ENCODE data around the gene FARS2.

Gene FARS2

GRCh38 chr6:5510331-5511133, 249.2 kb downstream of the FARS2 start:
- no peak for TF ChIP-seq CTCF (IDR thresholded peaks at IDR 0.05)
- H3K36me3 ChIP-seq: no peaks in the 10 kb centered on the region
- no peaks in the 10 kb centered on the region for H3K4me1 ChIP-seq (ENCODE audit: control insufficient read depth in 1 of 2, insufficient read depth in 1 of 2, low read depth in 1 of 2, low read length in 1 of 2)
- no peaks in the 10 kb centered on the region for H3K9me3 ChIP-seq
- no peak overlapping the region for H3K27ac ChIP-seq
- H3K27me3 ChIP-seq: no peaks in the 10 kb centered on the region
- H3K4me3 ChIP-seq (ENCODE audit: low read depth in 1 of 2, low read length in 1 of 2): no peak overlapping the region

GRCh38 chr6:5511954-5512353, 250.6 kb downstream of the FARS2 start:
- Histone ChIP-seq H3K4me3 (ENCODE audit: low read depth in 1 of 2, low read length in 1 of 2) (no peak overlapping the region), H3K36me3 (no peaks in the 10 kb centered on the region), H3K27ac (no peak overlapping the region), H3K27me3 (no peaks in the 10 kb centered on the region), H3K9me3 (no peaks in the 10 kb centered on the region), H3K4me1 (ENCODE audit: control insufficient read depth in 1 of 2, insufficient read depth in 1 of 2, low read depth in 1 of 2, low read length in 1 of 2) (no peaks in the 10 kb centered on the region)
- no peak for TF ChIP-seq CTCF (IDR thresholded peaks at IDR 0.05)

- H3K9me3 ChIP-seq: no peaks in the 10 kb centered on the region
- H3K4me3 ChIP-seq (ENCODE audit: low read depth in 1 of 2, low read length in 1 of 2): no peak overlapping the region
- H3K27ac ChIP-seq: no peak overlapping the region
- no peaks in the 10 kb centered on the region for H3K36me3 ChIP-seq
- no peaks in the 10 kb centered on the region for H3K4me1 ChIP-seq (ENCODE audit: control insufficient read depth in 1 of 2, insufficient read depth in 1 of 2, low read depth in 1 of 2, low read length in 1 of 2)
- no peak for TF ChIP-seq CTCF (IDR thresholded peaks at IDR 0.05)
- H3K27me3 ChIP-seq: no peaks in the 10 kb centered on the region
These were observed 251.1 kb downstream of the FARS2 start for GRCh38 chr6:5512422-5512821.

- no peaks in the 10 kb centered on the region for H3K27me3 ChIP-seq
- H3K4me1 ChIP-seq (ENCODE audit: control insufficient read depth in 1 of 2, insufficient read depth in 1 of 2, low read depth in 1 of 2, low read length in 1 of 2): no peaks in the 10 kb centered on the region
- no peak overlapping the region for H3K27ac ChIP-seq
- no peak overlapping the region for H3K4me3 ChIP-seq (ENCODE audit: low read depth in 1 of 2, low read length in 1 of 2)
- no peaks in the 10 kb centered on the region for H3K36me3 ChIP-seq
- no peaks in the 10 kb centered on the region for H3K9me3 ChIP-seq
- no peak for TF ChIP-seq CTCF (IDR thresholded peaks at IDR 0.05)
These were observed 252.1 kb downstream of the FARS2 start for GRCh38 chr6:5513408-5513807.

- Histone ChIP-seq H3K4me3 (ENCODE audit: low read depth in 1 of 2, low read length in 1 of 2) (no peak overlapping the region), H3K9me3 (no peaks in the 10 kb centered on the region), H3K27ac (no peak overlapping the region), H3K4me1 (ENCODE audit: control insufficient read depth in 1 of 2, insufficient read depth in 1 of 2, low read depth in 1 of 2, low read length in 1 of 2) (no peaks in the 10 kb centered on the region), H3K27me3 (no peaks in the 10 kb centered on the region), H3K36me3 (no peaks in the 10 kb centered on the region)
- TF ChIP-seq CTCF (IDR thresholded peaks at IDR 0.05): no peak
These were observed 253.0 kb downstream of the FARS2 start for GRCh38 chr6:5514353-5514752.

Data from neutrophil (primary cell).